DMS79 treated with DMSO at 0.1 percent for 48 hours (cell line): ENCODE data around the gene CTNNA2.

Experiments used
- DNase-seq: peaks from one replicate; lab custom pipeline; 2025; lab: John Stamatoyannopoulos, UW

The CTNNA2 gene

GRCh38 chr2:80035749-80036285, 523.0 kb downstream of the CTNNA2 start:
- DNase-seq = no peak

GRCh38 chr2:80037310-80037709, 524.5 kb downstream of the CTNNA2 start:
- no peak for DNase-seq

- DNase-seq = no peak
Observed at GRCh38 chr2:80040226-80040625, 527.4 kb downstream of the CTNNA2 start.

- DNase-seq = no peak
Observed at GRCh38 chr2:80042635-80043034, 529.8 kb downstream of the CTNNA2 start.

- DNase-seq = no peak
Observed at GRCh38 chr2:80048296-80048695, 535.4 kb downstream of the CTNNA2 start.

- no peak for DNase-seq
Observed at GRCh38 chr2:80050246-80050645, 537.4 kb downstream of the CTNNA2 start.

GRCh38 chr2:80053522-80054345, 540.9 kb downstream of the CTNNA2 start:
- peak; percentile 61 for DNase-seq

- DNase-seq = peak; percentile 86
Observed at GRCh38 chr2:80054346-80054675, 541.5 kb downstream of the CTNNA2 start.

- DNase-seq = no peak
Observed at GRCh38 chr2:80057956-80058355, 545.1 kb downstream of the CTNNA2 start.

- no peak for DNase-seq
Observed at GRCh38 chr2:80058562-80058961, 545.7 kb downstream of the CTNNA2 start.

GRCh38 chr2:80059447-80059846, 546.6 kb downstream of the CTNNA2 start:
- DNase-seq = peak; percentile 28

- no peak for DNase-seq
Observed at GRCh38 chr2:80061881-80062280, 549.0 kb downstream of the CTNNA2 start.

GRCh38 chr2:80062298-80062697, 549.4 kb downstream of the CTNNA2 start:
- DNase-seq = no peak

GRCh38 chr2:80068038-80068731, 555.3 kb downstream of the CTNNA2 start:
- peak; percentile 93 for DNase-seq

- no peak for DNase-seq
Observed at GRCh38 chr2:80070587-80070986, 557.7 kb downstream of the CTNNA2 start.

GRCh38 chr2:80071941-80072340, 559.1 kb downstream of the CTNNA2 start:
- no peak for DNase-seq

- DNase-seq = peak; percentile 43
Observed at GRCh38 chr2:80073134-80073561, 560.3 kb downstream of the CTNNA2 start.

- DNase-seq = no peak
Observed at GRCh38 chr2:80074321-80075070, 561.6 kb downstream of the CTNNA2 start.

- no peak for DNase-seq
Observed at GRCh38 chr2:80075719-80076118, 562.9 kb downstream of the CTNNA2 start.

- DNase-seq = no peak
Observed at GRCh38 chr2:80078290-80079036, 565.6 kb downstream of the CTNNA2 start.

GRCh38 chr2:80080957-80081356, 568.1 kb downstream of the CTNNA2 start:
- no peak for DNase-seq

- DNase-seq = no peak
Observed at GRCh38 chr2:80086831-80087230, 574.0 kb downstream of the CTNNA2 start.
